ENCODE results near the gene MOAP1. TPM values are rescaled to one million over a fixed set of nuclear protein-coding genes. Genes with fewer than 3 reads are reported as not detected.
"Not testable (repeated sequence)": the region's sequence is repeated elsewhere in the genome, so short reads cannot be mapped to it uniquely, and the experiment has no call there.

The MOAP1 gene
- 51.2 and 69.6 TPM in 2 replicates for total RNA-seq

- peak; percentile 66 for DNase-seq (ENCODE audit: low read depth)
Observed at GRCh38 chr14:93184391-93185348, at the start of gene MOAP1, which contains the start of gene LYSET. Gene MOAP1, minus strand, starts transcription at chr14:93184897. Its CDS starts 655 bp downstream, at chr14:93184242. Gene LYSET, plus strand, starts transcription at chr14:93185317. Its CDS starts 89 bp downstream, at chr14:93185406.

GRCh38 chr14:93233078-93233477 is 48.4 kb upstream of the MOAP1 start:
- DNase-seq (ENCODE audit: low read depth) = not testable (repeated sequence)

GRCh38 chr14:93232159-93232558 is 47.5 kb upstream of the MOAP1 start:
- no peak for DNase-seq (ENCODE audit: low read depth)

GRCh38 chr14:93231129-93231979 is 46.7 kb upstream of the MOAP1 start:
- DNase-seq (ENCODE audit: low read depth) = peak; percentile 52

GRCh38 chr14:93230539-93230938 is 45.8 kb upstream of the MOAP1 start:
- no peak for DNase-seq (ENCODE audit: low read depth)

- DNase-seq (ENCODE audit: low read depth) = no peak
Observed at GRCh38 chr14:93228550-93228949, 43.9 kb upstream of the MOAP1 start.

GRCh38 chr14:93223565-93223964 is 38.9 kb upstream of the MOAP1 start:
- DNase-seq (ENCODE audit: low read depth) = no peak

- no peak for DNase-seq (ENCODE audit: low read depth)
Observed at GRCh38 chr14:93220509-93220908, 35.8 kb upstream of the MOAP1 start.

GRCh38 chr14:93219103-93219726 is 34.5 kb upstream of the MOAP1 start:
- peak; percentile 82 for DNase-seq (ENCODE audit: low read depth)

GRCh38 chr14:93214598-93214997 is 29.9 kb upstream of the MOAP1 start:
- no peak for DNase-seq (ENCODE audit: low read depth)

GRCh38 chr14:93212432-93212831 is 27.7 kb upstream of the MOAP1 start:
- DNase-seq (ENCODE audit: low read depth) = no peak

GRCh38 chr14:93207468-93208308 is 23.0 kb upstream of the MOAP1 start:
- peak; percentile 53 for DNase-seq (ENCODE audit: low read depth)

GRCh38 chr14:93206793-93207467 is 22.2 kb upstream of the MOAP1 start, which contains the start of the genes GON7 and UBR7:
Gene GON7, minus strand, starts transcription at chr14:93207065. Its CDS starts 28 bp downstream, at chr14:93207037.
Gene UBR7, plus strand, starts transcription at chr14:93207256. Its CDS starts 36 bp downstream, at chr14:93207292.
- peak; percentile 94 for DNase-seq (ENCODE audit: low read depth)

GRCh38 chr14:93201155-93201704 is 16.5 kb upstream of the MOAP1 start:
- no peak for DNase-seq (ENCODE audit: low read depth)

- no peak for DNase-seq (ENCODE audit: low read depth)
Observed at GRCh38 chr14:93200553-93200952, 15.9 kb upstream of the MOAP1 start.

GRCh38 chr14:93199031-93199430 is 14.3 kb upstream of the MOAP1 start:
- DNase-seq (ENCODE audit: low read depth) = no peak

- DNase-seq (ENCODE audit: low read depth) = no peak
Observed at GRCh38 chr14:93195316-93195999, 10.8 kb upstream of the MOAP1 start.

- DNase-seq (ENCODE audit: low read depth) = no peak
Observed at GRCh38 chr14:93186956-93187355, 2.3 kb upstream of the MOAP1 start.

GRCh38 chr14:93186466-93186865 is 1.8 kb upstream of the MOAP1 start:
- no peak for DNase-seq (ENCODE audit: low read depth)
